ENCODE data around the gene EIF3L.

- TF ChIP-seq CTCF (conservative IDR thresholded peaks at IDR 0.05; ENCODE audit: low read depth, low read length) = no peak
- no peak for TF ChIP-seq EZH2 (IDR thresholded peaks at IDR 0.05; ENCODE audit: low read length, unreplicated experiment)
Measured at GRCh38 chr22:37898441-37899181, 49.4 kb downstream of the EIF3L start.

All from PC-3 (cell line).